Left colon (tissue), 2 donors: ENCODE measurements around the gene PLCB2. TPM values are rescaled to one million over a fixed set of nuclear protein-coding genes. Genes with fewer than 3 reads are reported as not detected.

Experiments
- ATAC-seq: fragments of 200-7000 bp; cut with Tn5 transposase; one replicate; pipeline ENCODE4 v1.9.1; 2020; ENCODE audit warnings: mild to moderate bottlenecking, moderate library complexity
- DNase-seq, 2 donors: peaks; one replicate each; pipeline ENCODE4 v3.0.0-alpha.2; 2020
- intact Hi-C, 2 donors: fragments of 100-400 bp; cut with DNase I in 1 of 2; cut with micrococcal nuclease in 1 of 2; formaldehyde crosslinking; loops; one replicate each; pipeline versions ENCODE4 v1.11.2 to v1.14.0; 2022; cut with DNase I, micrococcal nuclease
- long read RNA-seq: library from polyadenylated mRNA; unstranded; transcript quantifications from one replicate; pipeline ENCODE4 v2.0.0, GENCODE V29; 2021
- total RNA-seq, 2 donors: library from RNA; stranded (reverse); fragmentation: NEBNext Ultra II Directional; extraction: Animal tissue kit (Norgen Biotek cat#: 25700); gene quantifications; one replicate each; pipeline ENCODE4 v1.2.1, GENCODE V29; 2021
- donor health status: DM: no; HTN: no; CAD: no.
- donor health status: DM: yes; HTN: yes; CAD: no.

The PLCB2 gene
- 10 to 100 TPM in 1 of 2 donors, 1 to 10 TPM in 1; 6.0 to 11.2 TPM for total RNA-seq
- long read RNA-seq, partial matches to known transcripts, result 2 of 3 reads
- long read RNA-seq, other reads (novel, unspliced or antisense), result 1 of 3 reads

GRCh38 chr15:40307421-40308211 lies at the start of gene PLCB2:
TSS of gene PLCB2 (minus strand) at chr15:40307935. CDS start at chr15:40307672, 263 bp downstream.
- intact Hi-C loops, result no loop called here
- peak; percentile 42 for ATAC-seq
- peak; percentile 55 to 62 for DNase-seq

- ATAC-seq, result peak; percentile 30
- peak in 1 of 2 donors; percentile 55 for DNase-seq
- intact Hi-C loops, result no loop called here
Measured at GRCh38 chr15:40357246-40357645, 49.5 kb upstream of the PLCB2 start.

DNA sequence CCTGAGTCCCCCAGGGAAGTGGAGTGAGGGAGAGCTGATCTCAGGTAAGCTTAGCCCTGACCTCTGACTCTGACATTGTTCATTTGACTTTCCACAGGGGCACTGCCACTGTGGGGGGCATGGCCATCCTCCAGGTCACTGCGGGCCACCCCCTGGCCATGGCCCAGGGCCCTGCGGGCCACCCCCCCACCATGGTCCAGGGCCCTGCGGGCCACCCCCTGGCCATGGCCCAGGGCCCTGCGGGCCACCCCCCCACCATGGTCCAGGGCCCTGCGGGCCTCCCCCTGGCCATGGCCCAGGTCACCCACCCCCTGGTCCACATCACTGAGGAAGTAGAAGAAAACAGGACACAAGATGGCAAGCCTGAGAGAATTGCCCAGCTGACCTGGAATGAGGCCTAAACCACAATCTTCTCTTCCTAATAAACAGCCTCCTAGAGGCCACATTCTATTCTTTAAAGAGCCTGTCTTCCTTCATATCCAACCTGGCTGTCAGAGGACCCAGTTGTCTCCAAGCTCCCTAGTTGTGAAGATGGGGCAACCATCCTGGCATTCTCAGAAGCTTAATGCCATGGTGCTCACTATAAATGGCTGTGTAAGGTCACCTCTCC lies 48.3 kb upstream of the PLCB2 start:
- ATAC-seq (no peak), DNase-seq (no peak)
- intact Hi-C loops, result no loop called here

GRCh38 chr15:40354408-40355171 lies 46.9 kb upstream of the PLCB2 start:
- ATAC-seq, result no peak
- peak in 1 of 2 donors; percentile 33 for DNase-seq

GRCh38 chr15:40353697-40354096 lies 46.0 kb upstream of the PLCB2 start:
- ATAC-seq, result peak; percentile 37
- peak; percentile 75 to 92 for DNase-seq
- intact Hi-C loops, result no loop called here

More at GRCh38 chr15:40354408-40355171, 46.9 kb upstream of the PLCB2 start:
- intact Hi-C loops, result no loop called here

DNA sequence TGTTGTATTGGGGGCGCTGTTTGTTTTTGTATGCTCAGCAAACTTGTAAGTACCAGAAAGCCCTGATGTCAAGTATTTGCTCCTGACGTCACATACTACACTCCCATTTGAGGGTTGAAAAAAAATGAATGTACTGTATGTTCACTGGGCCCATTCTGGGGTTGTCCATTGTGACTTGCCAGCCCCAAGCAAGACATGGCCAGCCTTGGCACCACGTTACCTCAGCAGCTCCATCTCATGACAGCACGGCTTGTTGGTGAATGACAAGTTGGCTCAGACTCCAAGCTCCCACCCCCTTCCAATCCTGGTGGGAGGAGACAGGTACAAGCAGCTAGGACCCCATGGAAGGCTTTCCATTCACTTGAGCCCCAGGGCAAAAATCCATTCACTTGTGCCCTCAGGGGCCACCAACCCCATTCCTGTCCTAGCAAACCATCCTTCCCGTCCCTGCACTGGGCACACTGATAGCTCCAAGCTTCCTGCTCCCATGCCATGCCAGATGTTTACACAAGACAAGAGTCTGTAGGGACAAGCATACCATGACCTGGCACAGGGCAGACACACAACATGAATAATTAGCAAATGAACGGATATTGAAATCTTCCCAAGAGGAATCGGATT lies 44.7 kb upstream of the PLCB2 start:
- ATAC-seq (no peak), DNase-seq (peak in 1 of 2 donors; percentile 41)
- intact Hi-C loops, result no loop called here

DNA sequence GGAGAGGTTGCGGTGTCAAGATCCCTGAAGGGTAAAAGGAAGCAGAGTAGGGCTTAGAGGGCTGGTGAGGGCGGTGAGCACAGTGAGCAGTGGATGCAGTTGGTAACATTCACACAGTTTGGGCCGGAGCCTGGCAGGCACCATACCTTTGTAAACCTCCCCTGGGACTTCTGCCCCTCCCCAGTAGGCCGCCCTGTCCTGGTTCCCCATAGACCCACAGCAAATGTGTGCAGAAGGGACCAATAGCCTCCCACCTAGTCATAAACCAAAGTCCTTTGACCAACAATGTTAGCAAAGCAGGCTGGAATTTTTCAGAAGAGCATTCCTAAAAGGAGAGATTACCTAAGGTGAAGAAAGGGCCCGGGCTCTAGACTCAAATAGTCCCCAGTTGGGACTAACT lies 41.4 kb upstream of the PLCB2 start:
- ATAC-seq (peak; percentile 29), DNase-seq (peak; percentile 70 to 77)
- intact Hi-C loops, result no loop called here

- intact Hi-C loops, result no loop called here
- DNase-seq (no peak), ATAC-seq (no peak)
Measured at GRCh38 chr15:40348474-40348870, 40.7 kb upstream of the PLCB2 start.

DNA sequence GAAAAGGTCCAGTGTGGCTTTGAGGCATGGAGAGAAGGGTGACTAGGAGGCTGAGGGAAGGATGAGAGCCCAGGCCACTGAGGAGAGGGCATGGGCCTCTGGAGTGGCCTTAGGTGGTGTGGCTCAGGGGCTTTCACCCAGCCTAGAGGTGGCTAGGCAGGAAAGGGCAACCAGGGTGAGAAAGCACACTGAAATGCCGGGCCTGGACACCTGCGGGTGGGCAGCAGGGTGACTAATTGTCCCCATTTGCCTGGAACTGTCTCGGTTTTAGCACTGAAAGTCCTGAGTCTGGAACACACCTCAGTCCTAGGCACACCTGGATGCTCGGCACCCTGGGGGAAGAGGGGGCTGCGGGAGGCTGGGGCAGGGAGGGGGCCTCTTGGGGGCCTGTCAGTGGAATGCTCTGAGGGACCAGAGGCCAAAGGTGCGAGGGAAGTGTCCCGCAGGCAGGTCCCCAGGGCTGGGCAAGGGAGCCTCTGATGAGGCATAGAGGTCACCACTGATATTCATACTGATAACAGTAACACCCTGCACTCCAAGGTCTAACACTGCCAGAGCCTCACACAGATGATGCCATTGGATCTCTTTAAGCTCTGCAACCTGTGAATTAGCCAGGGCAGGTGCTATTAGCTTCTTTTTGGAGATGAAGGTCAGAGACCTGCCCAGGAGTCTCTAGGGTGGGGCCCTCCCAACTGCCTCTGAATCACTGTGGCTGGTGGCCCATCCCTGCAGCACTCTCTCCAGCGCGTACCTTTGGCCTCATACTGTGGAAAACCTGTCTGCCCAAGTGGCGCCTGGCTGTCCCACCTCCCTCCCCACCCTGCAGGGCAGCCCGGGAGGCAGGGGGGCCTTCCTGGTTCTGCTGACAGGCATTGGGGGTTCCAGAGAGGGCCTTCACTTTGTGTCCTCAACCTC lies 40.1 kb upstream of the PLCB2 start:
- DNase-seq (peak; percentile 83 to 92), ATAC-seq (peak; percentile 56)
- intact Hi-C loops, result no loop called here

DNA sequence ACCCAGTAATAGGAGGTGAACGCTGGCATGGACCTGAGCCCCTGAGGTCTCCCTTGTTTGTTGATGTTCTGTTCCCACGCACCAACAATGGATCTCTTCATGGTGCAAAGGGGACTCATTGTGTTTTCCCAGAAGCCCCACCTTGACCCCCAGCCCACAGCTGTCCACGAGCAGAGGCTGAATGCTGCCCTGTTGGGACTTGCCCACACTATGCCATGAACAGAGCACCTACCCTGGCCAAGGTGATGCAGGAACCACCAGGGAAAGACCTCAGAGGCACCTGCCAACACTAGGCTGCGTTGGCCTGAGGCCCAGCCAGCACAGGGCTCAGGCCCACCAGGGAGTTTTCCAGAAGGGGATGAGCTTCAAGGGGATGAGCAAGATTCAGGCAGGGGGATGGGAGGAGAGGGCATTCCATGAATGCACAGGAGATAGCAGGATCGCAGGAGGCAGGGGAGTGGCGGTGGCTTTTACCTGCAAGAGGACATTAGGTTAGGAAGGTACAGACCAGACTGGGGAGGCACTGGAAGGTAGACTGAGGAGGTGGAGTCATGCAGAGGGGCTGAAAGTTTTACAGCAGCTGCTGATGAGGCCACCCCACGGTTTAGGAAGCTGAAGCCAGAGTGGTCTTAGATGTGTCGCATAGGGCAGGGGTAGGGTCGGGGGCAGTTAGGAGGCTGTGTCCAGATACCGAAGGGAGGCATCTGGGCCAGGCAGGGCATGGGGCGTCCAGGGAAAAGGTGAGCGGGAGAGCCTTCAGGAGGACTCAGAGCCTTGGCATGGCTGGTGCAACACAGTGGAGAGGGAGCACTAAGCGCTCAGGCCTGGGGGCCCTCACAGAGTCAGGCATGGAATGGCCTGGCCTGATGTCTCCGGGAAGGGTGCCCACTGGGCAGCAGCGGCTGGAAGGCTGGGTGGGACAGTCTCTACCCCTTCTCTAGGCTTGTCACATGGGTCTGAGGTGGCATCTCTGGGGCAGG lies 39.1 kb upstream of the PLCB2 start:
- peak in 1 of 2 donors; percentile 24 for DNase-seq
- intact Hi-C loops, result no loop called here
- no peak for ATAC-seq

DNA sequence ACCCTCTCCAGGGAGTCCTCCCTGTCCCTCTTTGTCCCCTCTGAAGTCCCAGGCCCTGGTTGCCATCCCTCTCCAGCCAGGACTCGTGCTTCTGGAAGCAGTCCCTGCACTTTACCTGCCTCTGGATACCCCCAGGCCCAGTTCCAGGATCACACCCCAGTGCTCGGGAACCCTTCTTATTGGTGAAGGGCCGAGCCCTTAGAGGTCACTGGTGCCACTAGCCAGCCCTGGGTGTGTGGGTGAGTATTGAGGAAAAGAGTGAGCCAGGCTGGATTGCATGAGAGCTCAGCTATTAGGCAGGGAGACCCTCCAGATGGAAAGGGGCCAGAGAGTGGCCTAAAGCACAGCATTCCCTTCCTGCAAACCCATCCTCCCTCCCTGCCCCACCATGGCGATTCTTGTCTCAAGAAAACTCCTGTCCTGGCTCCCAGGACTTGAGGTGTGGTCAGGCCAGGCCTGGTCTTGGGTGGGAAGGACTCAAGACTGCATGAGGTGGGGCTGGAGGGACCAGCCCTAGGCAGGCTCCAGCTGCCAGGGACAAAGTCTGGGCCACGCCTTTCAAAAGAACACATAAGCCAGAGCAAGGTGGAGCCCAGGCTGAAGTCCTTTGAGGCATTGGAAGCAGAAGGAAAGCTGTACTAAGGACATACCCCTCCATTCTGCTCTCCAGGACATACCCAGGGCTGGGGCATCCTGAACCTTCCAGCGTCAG lies 38.3 kb upstream of the PLCB2 start:
- DNase-seq (peak; percentile 84 to 93), ATAC-seq (peak; percentile 47)
- intact Hi-C loops, result no loop called here

DNA sequence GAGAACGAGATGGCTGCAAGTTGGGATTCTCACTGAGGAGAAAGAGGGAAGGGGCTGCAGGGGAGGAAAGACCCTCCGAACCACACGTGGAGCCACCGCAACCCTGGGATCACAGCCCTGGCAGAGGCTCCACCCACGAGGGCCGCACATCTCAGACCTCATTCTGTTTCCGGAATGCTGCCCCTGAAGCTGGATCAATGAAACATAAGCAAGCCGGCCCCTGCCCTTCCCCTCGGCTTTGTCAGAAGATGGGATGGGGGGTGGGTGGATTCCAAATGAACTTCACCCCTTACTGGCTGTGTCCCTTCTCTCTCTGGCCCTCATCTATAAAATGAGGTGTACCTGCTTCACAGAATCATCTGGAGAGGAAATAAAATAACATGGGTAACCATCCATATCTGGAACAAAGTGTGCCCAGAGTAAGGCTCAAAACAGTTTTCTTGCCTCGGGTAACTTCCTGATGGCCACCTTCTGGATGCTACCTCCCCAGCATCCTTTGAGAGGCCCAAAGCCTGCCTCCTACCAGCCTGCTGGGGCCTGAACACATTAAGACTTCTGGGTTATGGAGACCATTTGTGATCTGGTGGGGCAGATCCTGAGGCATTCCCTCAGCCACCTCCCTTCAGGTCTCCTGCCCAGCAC lies 37.6 kb upstream of the PLCB2 start:
- DNase-seq (peak in 1 of 2 donors; percentile 42), ATAC-seq (no peak)
- intact Hi-C loops, result no loop called here

GRCh38 chr15:40344631-40345120 lies 36.9 kb upstream of the PLCB2 start:
- ATAC-seq, result peak; percentile 16
- intact Hi-C loops, result no loop called here
- DNase-seq, result peak; percentile 79 to 81

DNA sequence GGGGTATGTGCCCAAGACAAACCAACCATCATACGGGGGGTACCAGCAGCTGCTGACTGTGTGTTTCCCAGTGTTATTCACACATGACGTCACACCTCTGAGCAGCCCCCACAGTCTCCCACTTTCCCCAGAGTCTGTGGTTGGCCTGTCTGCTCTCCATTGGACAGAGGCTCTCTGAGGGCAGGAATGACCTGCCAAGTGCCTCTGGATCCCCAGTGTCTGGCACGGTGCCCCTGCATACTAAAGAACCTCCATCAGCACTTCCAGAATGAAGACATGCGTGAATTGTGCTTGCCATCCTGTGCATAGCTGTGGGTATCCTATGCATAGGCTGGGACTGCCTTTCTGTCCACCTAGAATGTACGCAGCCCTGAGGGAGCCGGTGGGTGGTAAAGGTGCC lies 36.5 kb upstream of the PLCB2 start:
- ATAC-seq, result no peak
- no peak for DNase-seq
- intact Hi-C loops, result no loop called here

DNA sequence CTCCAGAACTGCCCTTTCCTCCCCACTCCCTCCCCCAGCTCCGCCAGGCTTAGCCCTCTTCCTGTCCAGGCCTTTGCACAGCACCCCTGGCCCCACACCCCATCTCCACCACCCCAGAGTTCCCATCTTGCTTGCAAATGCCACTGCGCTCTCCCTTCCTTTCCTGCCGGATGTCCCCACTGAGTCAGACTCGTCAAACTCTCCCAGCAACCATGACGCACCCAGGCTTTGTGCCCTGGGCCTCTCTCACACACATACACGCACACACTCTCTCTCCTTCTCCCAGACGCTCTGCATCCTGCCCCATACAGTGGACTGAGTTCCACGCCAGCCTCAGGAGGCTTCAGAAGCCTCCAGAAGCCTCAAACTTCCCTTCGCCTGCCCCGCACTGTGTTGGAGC lies 35.8 kb upstream of the PLCB2 start:
- ATAC-seq, result no peak
- no peak for DNase-seq
- intact Hi-C loops, result no loop called here
